ENCODE data around the gene POGK. TPM values are rescaled to one million over a fixed set of nuclear protein-coding genes. Genes with fewer than 3 reads are reported as not detected.

The POGK gene
- total RNA-seq, 2 donors from 2014 or later: 37.9 to 43.2 TPM

DNA sequence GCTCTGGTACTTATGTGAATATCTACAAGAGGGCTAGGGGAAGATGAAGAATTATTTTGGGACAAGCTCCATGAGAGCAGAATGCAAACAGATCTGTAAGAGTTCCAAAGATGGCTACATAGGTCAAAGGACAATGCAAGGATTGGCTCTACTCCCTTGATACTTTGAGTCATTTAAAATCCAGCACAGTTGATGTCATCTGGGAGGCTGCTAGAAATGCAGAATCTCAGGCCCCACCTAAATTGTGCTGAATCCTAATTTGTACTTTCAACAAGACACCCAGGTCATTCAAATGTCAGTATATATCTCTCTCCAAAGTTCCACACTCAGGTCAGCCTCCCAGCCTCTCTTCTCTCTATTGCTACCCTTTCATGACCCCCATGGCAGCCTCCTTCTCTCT, 60.5 kb downstream of the POGK start:
- no peaks in the 10 kb centered on the region for H3K27me3 ChIP-seq (ENCODE audit: control insufficient read depth, insufficient read depth, low read length, poor library complexity, severe bottlenecking)
- H3K27ac Mint-ChIP-seq: no peak overlapping the region
- no peak overlapping the region for H3K9ac ChIP-seq (ENCODE audit: extremely low read depth, low read length, poor library complexity, severe bottlenecking)
- no peak overlapping the region for H3K27ac ChIP-seq (ENCODE audit: low read depth, low read length)
- peaks cover 18% of the 10 kb centered on the region for H3K9me3 ChIP-seq (ENCODE audit: control insufficient read depth, low read length)
- H3K36me3 ChIP-seq (ENCODE audit: control insufficient read depth, insufficient read depth, low read length): no peaks in the 10 kb centered on the region
- H3K4me1 ChIP-seq (ENCODE audit: control insufficient read depth, insufficient read depth, low read length): no peaks in the 10 kb centered on the region
- H3K27me3 Mint-ChIP-seq (ENCODE audit: insufficient read depth): peaks cover 2% of the 10 kb centered on the region
- no peak overlapping the region for H3K4me3 Mint-ChIP-seq
- DNase-seq: no peak
- TF ChIP-seq, protein P1, sequence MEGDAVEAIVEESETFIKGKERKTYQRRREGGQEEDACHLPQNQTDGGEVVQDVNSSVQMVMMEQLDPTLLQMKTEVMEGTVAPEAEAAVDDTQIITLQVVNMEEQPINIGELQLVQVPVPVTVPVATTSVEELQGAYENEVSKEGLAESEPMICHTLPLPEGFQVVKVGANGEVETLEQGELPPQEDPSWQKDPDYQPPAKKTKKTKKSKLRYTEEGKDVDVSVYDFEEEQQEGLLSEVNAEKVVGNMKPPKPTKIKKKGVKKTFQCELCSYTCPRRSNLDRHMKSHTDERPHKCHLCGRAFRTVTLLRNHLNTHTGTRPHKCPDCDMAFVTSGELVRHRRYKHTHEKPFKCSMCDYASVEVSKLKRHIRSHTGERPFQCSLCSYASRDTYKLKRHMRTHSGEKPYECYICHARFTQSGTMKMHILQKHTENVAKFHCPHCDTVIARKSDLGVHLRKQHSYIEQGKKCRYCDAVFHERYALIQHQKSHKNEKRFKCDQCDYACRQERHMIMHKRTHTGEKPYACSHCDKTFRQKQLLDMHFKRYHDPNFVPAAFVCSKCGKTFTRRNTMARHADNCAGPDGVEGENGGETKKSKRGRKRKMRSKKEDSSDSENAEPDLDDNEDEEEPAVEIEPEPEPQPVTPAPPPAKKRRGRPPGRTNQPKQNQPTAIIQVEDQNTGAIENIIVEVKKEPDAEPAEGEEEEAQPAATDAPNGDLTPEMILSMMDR (conservative IDR thresholded peaks at IDR 0.05): no peak
- H3K9me3 Mint-ChIP-seq: peaks cover 21% of the 10 kb centered on the region
- H3K4me3 ChIP-seq (ENCODE audit: low read length): no peak overlapping the region
- peaks cover 4% of the 10 kb centered on the region for H3K4me1 Mint-ChIP-seq
- H3K36me3 Mint-ChIP-seq (ENCODE audit: low read depth): no peaks in the 10 kb centered on the region

- no peak overlapping the region for H3K27ac Mint-ChIP-seq
- Histone ChIP-seq H3K9me3 (ENCODE audit: control insufficient read depth, low read length) (peaks cover 18% of the 10 kb centered on the region), H3K36me3 (ENCODE audit: control insufficient read depth, insufficient read depth, low read length) (no peaks in the 10 kb centered on the region), H3K4me1 (ENCODE audit: control insufficient read depth, insufficient read depth, low read length) (no peaks in the 10 kb centered on the region), H3K9ac (ENCODE audit: extremely low read depth, low read length, poor library complexity, severe bottlenecking) (no peak overlapping the region), H3K27me3 (ENCODE audit: control insufficient read depth, insufficient read depth, low read length, poor library complexity, severe bottlenecking) (no peaks in the 10 kb centered on the region), H3K4me3 (ENCODE audit: low read length) (no peak overlapping the region), H3K27ac (ENCODE audit: low read depth, low read length) (no peak overlapping the region)
- peaks cover 21% of the 10 kb centered on the region for H3K9me3 Mint-ChIP-seq
- DNase-seq: no peak
- H3K36me3 Mint-ChIP-seq (ENCODE audit: low read depth): no peaks in the 10 kb centered on the region
- H3K4me1 Mint-ChIP-seq: peaks cover 1% of the 10 kb centered on the region
- no peak overlapping the region for H3K4me3 Mint-ChIP-seq
- peaks cover 2% of the 10 kb centered on the region for H3K27me3 Mint-ChIP-seq (ENCODE audit: insufficient read depth)
- WGBS, 2 experiments (ENCODE audit: insufficient coverage in 1 of 2, insufficient read length in 1 of 2): 71 to 100% methylated on average over 1 to 4 of the region's 4 CpGs
- TF ChIP-seq, protein P1 (conservative IDR thresholded peaks at IDR 0.05): no peak
Measured at GRCh38 chr1:166900987-166901386, 61.7 kb downstream of the POGK start.

DNA sequence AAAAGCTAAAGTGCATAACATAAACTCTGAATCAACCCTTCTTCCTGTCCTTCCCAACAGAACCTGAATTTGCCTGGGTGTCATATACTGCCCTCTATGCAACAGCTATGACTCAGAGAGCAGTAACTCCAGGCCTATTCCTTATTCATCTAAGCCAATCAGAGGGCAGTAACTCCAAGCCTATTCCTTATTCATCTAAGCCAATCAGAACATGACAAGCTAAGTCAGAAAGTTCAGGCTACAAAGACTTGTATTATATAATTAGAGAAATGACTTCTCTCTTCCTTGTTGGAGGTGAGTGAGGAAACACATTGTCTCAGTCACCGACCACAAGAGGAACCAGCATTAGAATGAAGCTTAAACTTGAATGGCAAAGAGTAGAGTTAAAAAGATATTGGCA, 63.0 kb downstream of the POGK start:
- TF ChIP-seq, protein P1 (conservative IDR thresholded peaks at IDR 0.05): no peak
- DNase-seq: no peak
- Histone ChIP-seq H3K9me3 (ENCODE audit: control insufficient read depth, low read length) (peaks cover 12% of the 10 kb centered on the region), H3K27ac (ENCODE audit: low read depth, low read length) (no peak overlapping the region), H3K4me3 (ENCODE audit: low read length) (no peak overlapping the region), H3K36me3 (ENCODE audit: control insufficient read depth, insufficient read depth, low read length) (no peaks in the 10 kb centered on the region), H3K9ac (ENCODE audit: extremely low read depth, low read length, poor library complexity, severe bottlenecking) (no peak overlapping the region), H3K27me3 (ENCODE audit: control insufficient read depth, insufficient read depth, low read length, poor library complexity, severe bottlenecking) (no peaks in the 10 kb centered on the region), H3K4me1 (ENCODE audit: control insufficient read depth, insufficient read depth, low read length) (no peaks in the 10 kb centered on the region)
- no peak overlapping the region for H3K27ac Mint-ChIP-seq
- H3K9me3 Mint-ChIP-seq: peaks cover 14% of the 10 kb centered on the region
- WGBS, 2 experiments (ENCODE audit: insufficient coverage in 1 of 2, insufficient read length in 1 of 2): 78% methylated on average over 1 of the region's 1 CpG; no CpG with 5 or more reads in 1 of the 2 experiments
- H3K4me1 Mint-ChIP-seq: no peaks in the 10 kb centered on the region
- H3K36me3 Mint-ChIP-seq (ENCODE audit: low read depth): no peaks in the 10 kb centered on the region
- no peak overlapping the region for H3K4me3 Mint-ChIP-seq
- H3K27me3 Mint-ChIP-seq (ENCODE audit: insufficient read depth): peaks cover 2% of the 10 kb centered on the region

All from endodermal cell (in vitro differentiated cells).